SK-N-SH (cell line): ENCODE data around the gene GSTM3. TPM values are rescaled to one million over a fixed set of nuclear protein-coding genes. Genes with fewer than 3 reads are reported as not detected.

ENCODE experiments used
- CTCF ChIA-PET: fragments of 300-600, 350-600 bp; formaldehyde crosslinking; extraction: SDS; loops from one replicate; lab custom pipeline; 2021; lab: Yijun Ruan, JAX
- POLR2A ChIA-PET: fragments of 350-600 bp; sonication (Branson Sonifier 250); formaldehyde crosslinking; extraction: SDS; loops from one replicate; lab custom pipeline; 2020; ENCODE audit warnings: antibody characterized with exemption, inconsistent platforms; lab: Yijun Ruan, JAX
- DNase-seq: peaks from one replicate; pipeline ENCODE4 v3.0.0; 2012
- H2AFZ ChIP-seq: fragments of 200-600 bp; sonication (generic); 2 replicates; pipeline ENCODE4 v1.8.1; 2016; ENCODE audit warnings: antibody characterized with exemption, mild to moderate bottlenecking, low read depth
- H3F3A ChIP-seq: fragments of 200-600 bp; sonication (generic); replicated peaks from 2 replicates; pipeline ENCODE3; 2016; ENCODE audit warnings: antibody characterized with exemption, mild to moderate bottlenecking; ENCODE audit not compliant: insufficient read depth
- H3K27ac ChIP-seq, 2 experiments: fragments of 200-500 bp in 1 of 2; fragments of 200-600 bp in 1 of 2; sonication (Bioruptor generic) in 1 of 2; sonication (generic), shearing (Covaris generic) in 1 of 2; 2 replicates each; pipeline versions ENCODE4 v1.5.1 to v1.6.1; 2014 to 2016; ENCODE audit warnings: low read depth in 2 of 2, inconsistent platforms in 1 of 2, low read length in 1 of 2, mild to moderate bottlenecking in 1 of 2, mixed read lengths in 1 of 2
- H3K27me3 ChIP-seq: fragments of 200-600 bp; sonication (generic), shearing (Covaris generic); 2 replicates; pipeline ENCODE4 v1.6.1; 2016; ENCODE audit warnings: mixed run types; ENCODE audit not compliant: insufficient read depth
- H3K36me3 ChIP-seq, 2 experiments: fragments of 200-500 bp in 1 of 2; fragments of 200-600 bp in 1 of 2; sonication (Bioruptor generic) in 1 of 2; sonication (generic) in 1 of 2; replicated peaks in 1 of 2; 2 replicates each; pipeline versions ENCODE3 to v1.5.1; 2014 to 2016; ENCODE audit warnings: low read length in 1 of 2, mild to moderate bottlenecking in 1 of 2; ENCODE audit not compliant: insufficient read depth in 2 of 2, control insufficient read depth in 1 of 2
- H3K4me1 ChIP-seq, 2 experiments: fragments of 200-500 bp in 1 of 2; fragments of 200-600 bp in 1 of 2; sonication (Bioruptor generic) in 1 of 2; sonication (generic), shearing (Covaris generic) in 1 of 2; 2 replicates each; pipeline versions ENCODE4 v1.5.1 to v1.6.1; 2014 to 2016; ENCODE audit warnings: low read depth in 1 of 2, low read length in 1 of 2, mixed run types in 1 of 2; ENCODE audit not compliant: insufficient read depth in 2 of 2, control insufficient read depth in 1 of 2
- H3K4me2 ChIP-seq: fragments of 200-600 bp; sonication (generic), shearing (Covaris generic); 2 replicates; pipeline ENCODE4 v1.6.1; 2017; ENCODE audit warnings: mixed run types
- H3K4me3 ChIP-seq, 2 experiments: fragments of 200-500 bp in 1 of 2; fragments of 200-600 bp in 1 of 2; sonication (Bioruptor generic) in 1 of 2; sonication (generic), shearing (Covaris generic) in 1 of 2; 2 replicates each; pipeline versions ENCODE4 v1.5.1 to v1.8.1; 2014 to 2016; ENCODE audit warnings: low read depth in 2 of 2, inconsistent platforms in 1 of 2, low read length in 1 of 2, mild to moderate bottlenecking in 1 of 2, mixed read lengths in 1 of 2, moderate library complexity in 1 of 2
- H3K79me2 ChIP-seq: fragments of 200-600 bp; sonication (generic); 2 replicates; pipeline ENCODE4 v1.8.1; 2017; ENCODE audit warnings: mild to moderate bottlenecking; ENCODE audit not compliant: insufficient read depth
- H3K9ac ChIP-seq: fragments of 200-600 bp; sonication (generic); 2 replicates; pipeline ENCODE4 v1.6.1; 2017; ENCODE audit warnings: mixed run types
- H3K9me2 ChIP-seq: fragments of 200-600 bp; sonication (generic); 2 replicates; pipeline ENCODE4 v1.6.1; 2017; ENCODE audit warnings: mixed run types
- H3K9me3 ChIP-seq: fragments of 200-600 bp; sonication (generic); 2 replicates; pipeline ENCODE4 v1.6.1; 2017; ENCODE audit warnings: mixed run types, mild to moderate bottlenecking, moderate library complexity
- H4K20me1 ChIP-seq: fragments of 200-600 bp; sonication (generic); 2 replicates; pipeline ENCODE4 v1.6.1; 2017; ENCODE audit warnings: mild to moderate bottlenecking, mixed run types; ENCODE audit not compliant: insufficient read depth
- CHD2 ChIP-seq: fragments of 150-350 bp; IDR thresholded peaks from 2 replicates; pipeline ENCODE4 v1.6.1; 2018; ENCODE audit warnings: low read length; ENCODE audit not compliant: partially characterized antibody
- EZH2phosphoT487 ChIP-seq: fragments of 200-600 bp; sonication (generic); IDR thresholded peaks from 2 replicates; pipeline ENCODE4 v1.6.1; 2017; ENCODE audit warnings: low read depth, mixed run types, mild to moderate bottlenecking, antibody characterized with exemption, moderate library complexity, borderline replicate concordance
- FOSL2 ChIP-seq: IDR thresholded peaks from 2 replicates; pipeline ENCODE4 v1.4.0; 2012; ENCODE audit warnings: low read depth, mild to moderate bottlenecking, moderate library complexity, borderline replicate concordance
- FOXJ3 ChIP-seq: sonication (generic); formaldehyde crosslinking; IDR thresholded peaks from 2 replicates; pipeline ENCODE4 v1.5.1; 2020; ENCODE audit warnings: mild to moderate bottlenecking, missing genetic modification reagents
- GATA2 ChIP-seq: sonication (generic); formaldehyde crosslinking; IDR thresholded peaks from 2 replicates; pipeline ENCODE4 v1.5.0; 2020; ENCODE audit warnings: mild to moderate bottlenecking, missing genetic modification reagents
- IRF3 ChIP-seq: fragments of 150-350 bp; IDR thresholded peaks from 2 replicates; pipeline ENCODE4 v1.6.1; 2016; ENCODE audit warnings: mild to moderate bottlenecking, low read depth, low read length
- JUND ChIP-seq: IDR thresholded peaks from 2 replicates; pipeline ENCODE4 v1.4.0; 2012
- NRF1 ChIP-seq: IDR thresholded peaks from 2 replicates; pipeline ENCODE4 v1.6.1; 2012; ENCODE audit warnings: low read depth, mild to moderate bottlenecking, low read length
- POLR2AphosphoS5 ChIP-seq: IDR thresholded peaks from 2 replicates; pipeline ENCODE4 v1.6.1; 2012; ENCODE audit warnings: low read depth, low read length
- REST ChIP-seq: IDR thresholded peaks from 2 replicates; pipeline ENCODE4 v1.6.1; 2012; ENCODE audit warnings: mild to moderate bottlenecking, low read depth, low read length, moderate library complexity
- RXRA ChIP-seq: IDR thresholded peaks from 2 replicates; pipeline ENCODE4 v1.4.0; 2012; ENCODE audit warnings: low read depth, mild to moderate bottlenecking, borderline replicate concordance
- SMC3 ChIP-seq: IDR thresholded peaks from 2 replicates; pipeline ENCODE4 v1.6.1; 2012; ENCODE audit warnings: low read depth, low read length, improper control_type of control experiment
- TAF1 ChIP-seq: IDR thresholded peaks from 2 replicates; pipeline ENCODE4 v1.6.1; 2012; ENCODE audit warnings: low read depth, mild to moderate bottlenecking, low read length, moderate library complexity, borderline replicate concordance
- TEAD4 ChIP-seq: IDR thresholded peaks from 2 replicates; pipeline ENCODE4 v1.4.0; 2012; ENCODE audit warnings: mild to moderate bottlenecking, borderline replicate concordance; ENCODE audit not compliant: insufficient read depth
- USF1 ChIP-seq: IDR thresholded peaks from 2 replicates; pipeline ENCODE4 v1.4.0; 2012; ENCODE audit warnings: low read depth, borderline replicate concordance
- WGBS: methylation state at CpG from one replicate; pipeline ENCODE4 v1.1.6; 2017; ENCODE audit warnings: low lambda C conversion rate; 5-methylcytosine and 5-hydroxymethylcytosine counted together
- polyA plus RNA-seq, 3 experiments: library from polyadenylated mRNA; depleted of rRNA; stranded (reverse); fragments of >200 nt; gene quantifications; 2 replicates each; pipeline ENCODE4 v1.2.3, GENCODE V29; 2012

Gene GSTM3
- polyA plus RNA-seq, 1 of the 3 experiments (the other 2 are of a cell fraction), result 86.6 TPM

- no peak overlapping the region for H3K4me2 ChIP-seq
- 85% methylated on average over 7 of the region's 7 CpGs for WGBS
- CTCF ChIA-PET, result interaction anchor here (0.7 to 27.7 kb wide), 5 partner anchors 8 to 223 kb away, joined by 3 to 822 read pairs (median 6); partner anchors contain the start of gene AHCYL1
Measured at GRCh38 chr1:109768820-109769219, 28.0 kb upstream of the GSTM3 start.

GRCh38 chr1:109768335-109768650, 27.5 kb upstream of the GSTM3 start:
- Histone ChIP-seq H3K27me3 (no peaks in the 10 kb centered on the region), H2AFZ (no peak overlapping the region), H3K79me2 (no peaks in the 10 kb centered on the region), H3K4me2 (no peak overlapping the region), H3F3A (no peaks in the 10 kb centered on the region), H4K20me1 (no peaks in the 10 kb centered on the region), H3K9me3 (no peaks in the 10 kb centered on the region), H3K4me1 (peaks cover under 1 to 9% of the 10 kb centered on the region in 2 experiments; a peak in 2 of 4 replicates), H3K9me2 (no peaks in the 10 kb centered on the region), H3K36me3 (no peaks in the 10 kb centered on the region), H3K4me3 (no peak overlapping the region), H3K9ac (no peak overlapping the region), H3K27ac (no peak overlapping the region)
- TF ChIP-seq CHD2 (no peak), SMC3 (no peak), FOXJ3 (CRISPR knock-in tag) (no peak), GATA2 (CRISPR knock-in tag) (no peak), POLR2AphosphoS5 (no peak), USF1 (no peak), TAF1 (no peak), IRF3 (no peak), NRF1 (no peak)
- ChIA-PET CTCF (interaction anchor here (0.7 to 27.7 kb wide), 3 partner anchors 9 to 212 kb away, joined by 3 to 822 read pairs (median 3); partner anchors contain the start of gene AHCYL1), POLR2A (no interaction called here)
- DNase-seq, result no peak
- 76% methylated on average over 2 of the region's 2 CpGs for WGBS

More at GRCh38 chr1:109768820-109769219, 28.0 kb upstream of the GSTM3 start:
- H3K4me1 ChIP-seq, result peaks cover 0 to 11% of the 10 kb centered on the region in 2 experiments; a peak in 1 of 4 replicates
- H3K27me3 ChIP-seq, result no peaks in the 10 kb centered on the region
- no peaks in the 10 kb centered on the region for H3K79me2 ChIP-seq
- H4K20me1 ChIP-seq, result no peaks in the 10 kb centered on the region
- no peaks in the 10 kb centered on the region for H3K36me3 ChIP-seq
- H3F3A ChIP-seq, result no peaks in the 10 kb centered on the region
- H3K4me3 ChIP-seq, result no peak overlapping the region
- no peak overlapping the region for H3K9ac ChIP-seq
- no peaks in the 10 kb centered on the region for H3K9me2 ChIP-seq
- POLR2A ChIA-PET, result no interaction called here
- no peak for DNase-seq
- TF ChIP-seq REST (no peak), EZH2phosphoT487 (no peak), GATA2 (CRISPR knock-in tag) (no peak), TEAD4 (no peak), FOXJ3 (CRISPR knock-in tag) (no peak), FOSL2 (no peak), RXRA (no peak), JUND (no peak)
- TF ChIP-seq, all 33 proteins: peak for 0
- Histone ChIP-seq H2AFZ (no peak overlapping the region), H3K27ac (no peak overlapping the region), H3K9me3 (no peaks in the 10 kb centered on the region)
